BLaER1 treated with 17β-estradiol and CSF1 and Interleukin-3, amounts not matched to agents 10 nM and 100 nM (cell line): ENCODE data around the gene C6orf132.

Experiments used
- H3K27ac ChIP-seq, 11 experiments: shearing (Covaris generic); formaldehyde crosslinking; 2 replicates each; pipeline ENCODE4 v1.8.1; 2022
- H3K27me3 ChIP-seq, 11 experiments: shearing (Covaris generic); formaldehyde crosslinking; 2 replicates each; pipeline ENCODE4 v1.8.1; 2022
- H3K36me3 ChIP-seq, 11 experiments: shearing (Covaris generic); formaldehyde crosslinking; 2 replicates each; pipeline ENCODE4 v1.8.1; 2022
- H3K4me1 ChIP-seq, 10 experiments: shearing (Covaris generic); formaldehyde crosslinking; 2 replicates each; pipeline ENCODE4 v1.8.1; 2022
- H3K4me2 ChIP-seq, 11 experiments: shearing (Covaris generic); formaldehyde crosslinking; 2 replicates each; pipeline ENCODE4 v1.8.1; 2022
- H3K4me3 ChIP-seq, 10 experiments: shearing (Covaris generic); formaldehyde crosslinking; 2 replicates each; pipeline ENCODE4 v1.8.1; 2022
- H3K9ac ChIP-seq, 11 experiments: shearing (Covaris generic); formaldehyde crosslinking; 2 replicates each; pipeline ENCODE4 v1.8.1; 2022
- H3K9me3 ChIP-seq, 11 experiments: shearing (Covaris generic); formaldehyde crosslinking; replicated peaks in 1 of 11; 2 replicates each; pipeline ENCODE4 v1.8.1; 2022
- H4K20me1 ChIP-seq, 11 experiments: shearing (Covaris generic); formaldehyde crosslinking; 2 replicates each; pipeline ENCODE4 v1.8.1; 2022
- Cebpa-rat ChIP-seq, 11 experiments: shearing (Covaris generic); IDR thresholded peaks; 2 replicates each; pipeline ENCODE4 v1.8.1; 2022

C6orf132 gene

GRCh38 chr6:42068872-42069522, 73.4 kb downstream of the C6orf132 start:
- no peaks in the 10 kb centered on the region for H3K4me1 ChIP-seq
- H3K4me2 ChIP-seq = no peak overlapping the region
- H3K9me3 ChIP-seq = no peaks in the 10 kb centered on the region
- no peaks in the 10 kb centered on the region for H3K27me3 ChIP-seq
- H3K27ac ChIP-seq = no peak overlapping the region
- H4K20me1 ChIP-seq = peaks cover 0 to 7% (median 0%) of the 10 kb centered on the region in 11 experiments; a peak in 1 of 22 replicates
- no peak overlapping the region for H3K9ac ChIP-seq
- no peak for TF ChIP-seq Cebpa-rat (IDR thresholded peaks at IDR 0.05)
- no peak overlapping the region for H3K4me3 ChIP-seq
- peaks cover 89 to 100% (median 98%) of the 10 kb centered on the region in 11 experiments for H3K36me3 ChIP-seq

- H3K9me3 ChIP-seq = no peaks in the 10 kb centered on the region
- TF ChIP-seq Cebpa-rat (IDR thresholded peaks at IDR 0.05) = no peak
- H3K9ac ChIP-seq = no peak overlapping the region
- H3K36me3 ChIP-seq = peaks cover 90 to 100% (median 98%) of the 10 kb centered on the region in 11 experiments
- no peaks in the 10 kb centered on the region for H3K27me3 ChIP-seq
- H4K20me1 ChIP-seq = peaks cover 0 to 3% (median 0%) of the 10 kb centered on the region in 11 experiments; a peak in 1 of 22 replicates
- H3K4me3 ChIP-seq = no peak overlapping the region
- H3K4me2 ChIP-seq = no peak overlapping the region
- H3K27ac ChIP-seq = no peak overlapping the region
- no peaks in the 10 kb centered on the region for H3K4me1 ChIP-seq
Observed at GRCh38 chr6:42068173-42068572, 74.2 kb downstream of the C6orf132 start.

- H4K20me1 ChIP-seq = 0 out of 22 replicates have a peak, but pooled peaks cover 0 to 3% (median 0%) of the 10 kb centered on the region in 11 experiments
- H3K9ac ChIP-seq = no peak overlapping the region
- H3K27me3 ChIP-seq = no peaks in the 10 kb centered on the region
- H3K4me1 ChIP-seq = no peaks in the 10 kb centered on the region
- H3K9me3 ChIP-seq = no peaks in the 10 kb centered on the region
- TF ChIP-seq Cebpa-rat (IDR thresholded peaks at IDR 0.05) = no peak
- no peak overlapping the region for H3K27ac ChIP-seq
- H3K36me3 ChIP-seq = peaks cover 88 to 100% (median 98%) of the 10 kb centered on the region in 11 experiments
- H3K4me2 ChIP-seq = no peak overlapping the region
- no peak overlapping the region for H3K4me3 ChIP-seq
Observed at GRCh38 chr6:42066156-42066675, 76.2 kb downstream of the C6orf132 start.

- Histone ChIP-seq H3K9me3 (no peaks in the 10 kb centered on the region), H3K9ac (no peak overlapping the region), H3K4me3 (no peak overlapping the region), H3K4me1 (no peaks in the 10 kb centered on the region), H3K27ac (no peak overlapping the region), H3K27me3 (no peaks in the 10 kb centered on the region), H3K36me3 (peaks cover 93 to 100% (median 100%) of the 10 kb centered on the region in 11 experiments), H3K4me2 (no peak overlapping the region), H4K20me1 (no peaks in the 10 kb centered on the region; a peak in 1 of 22 replicates)
- TF ChIP-seq Cebpa-rat (IDR thresholded peaks at IDR 0.05) = no peak
Observed at GRCh38 chr6:42059743-42060142, 82.7 kb downstream of the C6orf132 start.

GRCh38 chr6:42053601-42054000, 88.8 kb downstream of the C6orf132 start:
- Histone ChIP-seq H3K4me2 (no peak overlapping the region), H3K9me3 (no peaks in the 10 kb centered on the region), H3K27ac (no peak overlapping the region), H3K36me3 (peaks cover 66 to 71% (median 68%) of the 10 kb centered on the region in 11 experiments), H4K20me1 (peaks cover 0 to 3% (median 0%) of the 10 kb centered on the region in 11 experiments; a peak in 2 of 22 replicates), H3K9ac (peak overlapping the region in 3 of 11 experiments; percentile 1 to 29 (median 10); a peak in 1 of 22 replicates), H3K4me1 (peaks cover 26 to 42% (median 32%) of the 10 kb centered on the region in 10 experiments), H3K27me3 (no peaks in the 10 kb centered on the region), H3K4me3 (no peak overlapping the region)
- TF ChIP-seq Cebpa-rat (IDR thresholded peaks at IDR 0.05) = no peak

- no peak for TF ChIP-seq Cebpa-rat (IDR thresholded peaks at IDR 0.05)
- Histone ChIP-seq H3K27ac (peak overlapping the region in 10 of 11 experiments; percentile 91 to 98 (median 94); a peak in 19 of 22 replicates), H4K20me1 (peaks cover 0 to 3% (median 0%) of the 10 kb centered on the region in 11 experiments; a peak in 2 of 22 replicates), H3K4me2 (peak overlapping the region; percentile 82 to 99 (median 93)), H3K27me3 (no peaks in the 10 kb centered on the region), H3K4me3 (peak overlapping the region; percentile 63 to 80 (median 71)), H3K9me3 (no peaks in the 10 kb centered on the region), H3K9ac (peak overlapping the region; percentile 90 to 97 (median 94)), H3K4me1 (peaks cover 47 to 59% (median 52%) of the 10 kb centered on the region in 10 experiments), H3K36me3 (peaks cover 43 to 48% (median 45%) of the 10 kb centered on the region in 11 experiments)
Observed at GRCh38 chr6:42051268-42051653, 91.2 kb downstream of the C6orf132 start.
